SK-N-DZ (cell line): ENCODE measurements around the gene ACTRT2.

Experiments used
- DNase-seq: peaks from one replicate; pipeline ENCODE4 v3.0.0-alpha.2; 2015; ENCODE audit warnings: low spot score

The ACTRT2 gene

DNA sequence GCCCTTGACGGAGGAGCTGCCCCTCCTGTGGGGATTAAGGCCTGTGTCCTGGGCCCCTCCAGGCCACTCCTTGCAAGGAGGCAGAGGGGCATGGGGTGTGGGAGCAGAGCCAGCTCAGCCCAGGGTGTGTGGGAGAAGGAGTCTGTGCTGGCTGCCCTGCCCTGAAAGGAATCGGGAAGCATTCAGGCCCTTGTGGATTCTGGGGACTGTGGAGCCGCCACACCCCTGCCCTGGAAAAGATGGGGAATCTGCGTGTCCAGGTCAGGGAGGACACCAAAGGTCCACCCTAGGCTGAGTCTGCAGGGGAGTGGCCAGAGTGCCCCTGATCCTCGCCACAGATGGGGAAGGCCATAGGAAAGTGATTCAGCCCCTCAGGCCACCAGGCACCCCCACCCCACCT, 31.2 kb downstream of the ACTRT2 start:
- DNase-seq: no peak

DNA sequence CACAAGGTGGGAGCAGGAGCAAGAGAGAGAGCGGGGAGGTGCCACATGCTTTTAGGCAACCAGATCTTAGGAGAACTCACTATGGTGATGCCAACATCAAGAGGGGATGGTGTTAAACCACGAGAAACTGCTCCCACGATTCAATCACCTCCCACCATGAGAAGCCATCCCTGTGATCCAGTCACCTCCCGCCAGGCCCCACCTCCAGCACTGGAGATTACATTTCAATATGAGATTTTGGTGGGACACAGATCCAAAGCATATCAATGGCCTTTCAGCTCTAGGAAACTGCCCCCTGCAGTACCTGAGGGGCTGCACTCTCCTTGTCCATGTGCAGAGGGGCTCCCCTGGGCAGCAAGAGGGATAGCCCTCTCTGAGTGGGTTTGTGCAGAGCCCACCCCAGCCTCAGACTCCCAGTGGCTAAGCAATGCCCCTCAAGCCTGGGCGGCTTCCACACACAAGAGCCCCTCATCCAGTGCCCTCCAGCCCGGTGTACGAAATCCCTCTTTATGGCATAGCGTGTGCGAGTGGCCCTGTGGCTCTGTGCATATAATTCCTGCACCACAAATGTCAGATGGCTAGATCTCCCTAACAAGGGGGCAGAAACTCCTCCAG, 32.2 kb downstream of the ACTRT2 start:
- no peak for DNase-seq

GRCh38 chr1:3053986-3054385, 32.7 kb downstream of the ACTRT2 start:
- no peak for DNase-seq

DNA sequence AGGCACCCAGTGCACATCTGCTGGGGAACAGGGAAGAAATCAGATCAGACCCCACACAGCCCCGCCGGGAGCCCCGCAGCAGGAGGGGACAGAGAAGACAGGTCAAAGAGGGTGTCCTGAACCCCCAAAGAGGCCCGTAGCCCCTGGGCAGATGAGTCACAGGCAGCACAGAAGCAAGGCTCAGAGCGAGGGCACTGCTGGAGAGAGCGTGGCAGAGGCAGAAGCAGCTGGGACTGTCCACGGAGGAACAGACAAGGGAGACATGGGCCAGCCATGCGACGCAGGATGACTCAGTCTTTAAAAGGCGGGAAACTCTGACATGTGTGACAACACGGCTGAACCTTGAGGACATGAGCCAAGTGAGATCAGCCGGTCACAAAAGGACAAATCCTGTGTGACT, 33.2 kb downstream of the ACTRT2 start:
- no peak for DNase-seq

- no peak for DNase-seq
Observed at GRCh38 chr1:3055051-3055450, 33.8 kb downstream of the ACTRT2 start.

- DNase-seq: no peak
Observed at GRCh38 chr1:3056641-3057040, 35.4 kb downstream of the ACTRT2 start.

- DNase-seq: no peak
Observed at GRCh38 chr1:3058263-3059030, 37.2 kb downstream of the ACTRT2 start.

DNA sequence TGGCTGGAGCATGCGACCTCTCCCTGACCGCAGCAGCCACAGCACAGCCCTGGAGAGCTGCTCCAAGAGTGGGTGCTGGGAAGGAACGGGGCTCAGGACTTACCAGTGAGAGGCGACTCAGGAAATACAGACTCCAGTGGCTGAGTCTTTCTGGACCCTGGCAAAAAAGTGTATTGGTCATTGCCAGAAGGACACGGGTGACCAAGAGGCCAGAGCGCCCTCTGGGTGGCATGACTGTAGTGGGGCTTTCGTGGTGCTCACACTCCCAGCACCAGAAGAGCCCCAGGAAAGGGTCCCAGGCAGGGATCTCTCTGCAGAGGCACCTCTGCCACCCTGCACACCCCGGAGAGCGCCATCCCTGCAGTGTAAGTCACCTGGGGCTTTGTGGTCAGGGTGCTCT, 38.9 kb downstream of the ACTRT2 start:
- DNase-seq: no peak

GRCh38 chr1:3060601-3061551, 39.6 kb downstream of the ACTRT2 start:
- DNase-seq: no peak

DNA sequence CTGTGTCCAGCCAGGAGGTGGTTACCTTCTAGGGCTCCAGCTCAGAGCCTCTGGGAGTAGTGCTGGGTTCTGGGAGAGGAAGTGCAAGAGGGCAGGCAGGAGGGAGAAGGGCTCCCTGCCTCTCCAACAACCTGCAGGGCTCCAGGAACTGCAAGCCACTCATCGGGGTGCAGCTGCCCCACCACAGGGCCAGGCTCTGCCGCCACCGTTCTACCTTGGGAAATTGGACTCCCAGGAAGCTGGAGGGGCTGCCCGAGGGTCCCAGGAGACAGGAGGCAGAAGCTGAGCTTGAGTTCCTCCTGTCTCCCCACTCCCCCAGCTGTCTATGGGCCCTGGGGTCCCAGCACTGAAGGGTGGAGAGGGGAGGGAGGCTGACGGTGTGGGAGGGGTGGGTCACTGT, 40.3 kb downstream of the ACTRT2 start:
- DNase-seq: no peak

- DNase-seq: no peak
Observed at GRCh38 chr1:3061981-3062615, 40.8 kb downstream of the ACTRT2 start.

- no peak for DNase-seq
Observed at GRCh38 chr1:3062616-3063378, 41.5 kb downstream of the ACTRT2 start.

GRCh38 chr1:3063379-3064295, 42.4 kb downstream of the ACTRT2 start:
- DNase-seq: no peak

- no peak for DNase-seq
Observed at GRCh38 chr1:3064296-3064850, 43.1 kb downstream of the ACTRT2 start.

- no peak for DNase-seq
Observed at GRCh38 chr1:3064901-3065300, 43.6 kb downstream of the ACTRT2 start.

DNA sequence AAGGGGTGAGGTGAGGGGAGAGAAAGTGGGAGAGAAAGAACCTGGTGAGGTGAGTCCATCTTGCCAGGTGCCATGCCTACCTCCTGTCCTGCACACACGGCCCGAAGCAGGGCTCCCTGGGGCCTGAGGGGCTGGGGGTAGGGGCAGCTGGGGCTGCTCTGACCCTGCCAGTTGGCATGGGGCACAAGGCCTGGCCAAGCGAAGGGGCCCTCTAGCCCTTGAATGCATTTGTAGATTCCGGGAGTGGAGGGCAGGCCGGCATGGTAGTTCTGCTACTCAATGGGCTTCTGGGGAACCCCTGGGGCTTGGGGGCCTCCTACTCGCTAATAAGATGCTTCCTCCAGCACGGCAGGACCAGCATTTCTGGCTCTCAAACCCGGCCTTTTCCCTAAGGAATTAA, 44.1 kb downstream of the ACTRT2 start:
- DNase-seq: no peak

- no peak for DNase-seq
Observed at GRCh38 chr1:3065797-3066196, 44.5 kb downstream of the ACTRT2 start.

- DNase-seq: no peak
Observed at GRCh38 chr1:3066250-3066711, 45.0 kb downstream of the ACTRT2 start.

GRCh38 chr1:3066826-3067225, 45.6 kb downstream of the ACTRT2 start:
- no peak for DNase-seq

GRCh38 chr1:3067301-3067670, 46.0 kb downstream of the ACTRT2 start:
- no peak for DNase-seq
